SK-N-SH (cell line): ENCODE data around the gene SLC22A5. TPM values are rescaled to one million over a fixed set of nuclear protein-coding genes. Genes with fewer than 3 reads are reported as not detected.

Experiments
- CTCF ChIA-PET: fragments of 300-600, 350-600 bp; formaldehyde crosslinking; extraction: SDS; loops from one replicate; lab custom pipeline; 2021; lab: Yijun Ruan, JAX
- POLR2A ChIA-PET: fragments of 350-600 bp; sonication (Branson Sonifier 250); formaldehyde crosslinking; extraction: SDS; loops from one replicate; lab custom pipeline; 2020; ENCODE audit warnings: antibody characterized with exemption, inconsistent platforms; lab: Yijun Ruan, JAX
- DNase-seq: peaks from one replicate; pipeline ENCODE4 v3.0.0; 2012
- H2AFZ ChIP-seq: fragments of 200-600 bp; sonication (generic); 2 replicates; pipeline ENCODE4 v1.8.1; 2016; ENCODE audit warnings: antibody characterized with exemption, mild to moderate bottlenecking, low read depth
- H3F3A ChIP-seq: fragments of 200-600 bp; sonication (generic); replicated peaks from 2 replicates; pipeline ENCODE3; 2016; ENCODE audit warnings: antibody characterized with exemption, mild to moderate bottlenecking; ENCODE audit not compliant: insufficient read depth
- H3K27ac ChIP-seq, 2 experiments: fragments of 200-500 bp in 1 of 2; fragments of 200-600 bp in 1 of 2; sonication (Bioruptor generic) in 1 of 2; sonication (generic), shearing (Covaris generic) in 1 of 2; 2 replicates each; pipeline versions ENCODE4 v1.5.1 to v1.6.1; 2014 to 2016; ENCODE audit warnings: low read depth in 2 of 2, inconsistent platforms in 1 of 2, low read length in 1 of 2, mild to moderate bottlenecking in 1 of 2, mixed read lengths in 1 of 2
- H3K27me3 ChIP-seq: fragments of 200-600 bp; sonication (generic), shearing (Covaris generic); 2 replicates; pipeline ENCODE4 v1.6.1; 2016; ENCODE audit warnings: mixed run types; ENCODE audit not compliant: insufficient read depth
- H3K36me3 ChIP-seq, 2 experiments: fragments of 200-500 bp in 1 of 2; fragments of 200-600 bp in 1 of 2; sonication (Bioruptor generic) in 1 of 2; sonication (generic) in 1 of 2; replicated peaks in 1 of 2; 2 replicates each; pipeline versions ENCODE3 to v1.5.1; 2014 to 2016; ENCODE audit warnings: low read length in 1 of 2, mild to moderate bottlenecking in 1 of 2; ENCODE audit not compliant: insufficient read depth in 2 of 2, control insufficient read depth in 1 of 2
- H3K4me1 ChIP-seq, 2 experiments: fragments of 200-500 bp in 1 of 2; fragments of 200-600 bp in 1 of 2; sonication (Bioruptor generic) in 1 of 2; sonication (generic), shearing (Covaris generic) in 1 of 2; 2 replicates each; pipeline versions ENCODE4 v1.5.1 to v1.6.1; 2014 to 2016; ENCODE audit warnings: low read depth in 1 of 2, low read length in 1 of 2, mixed run types in 1 of 2; ENCODE audit not compliant: insufficient read depth in 2 of 2, control insufficient read depth in 1 of 2
- H3K4me2 ChIP-seq: fragments of 200-600 bp; sonication (generic), shearing (Covaris generic); 2 replicates; pipeline ENCODE4 v1.6.1; 2017; ENCODE audit warnings: mixed run types
- H3K4me3 ChIP-seq, 2 experiments: fragments of 200-500 bp in 1 of 2; fragments of 200-600 bp in 1 of 2; sonication (Bioruptor generic) in 1 of 2; sonication (generic), shearing (Covaris generic) in 1 of 2; 2 replicates each; pipeline versions ENCODE4 v1.5.1 to v1.8.1; 2014 to 2016; ENCODE audit warnings: low read depth in 2 of 2, inconsistent platforms in 1 of 2, low read length in 1 of 2, mild to moderate bottlenecking in 1 of 2, mixed read lengths in 1 of 2, moderate library complexity in 1 of 2
- H3K79me2 ChIP-seq: fragments of 200-600 bp; sonication (generic); 2 replicates; pipeline ENCODE4 v1.8.1; 2017; ENCODE audit warnings: mild to moderate bottlenecking; ENCODE audit not compliant: insufficient read depth
- H3K9ac ChIP-seq: fragments of 200-600 bp; sonication (generic); 2 replicates; pipeline ENCODE4 v1.6.1; 2017; ENCODE audit warnings: mixed run types
- H3K9me2 ChIP-seq: fragments of 200-600 bp; sonication (generic); 2 replicates; pipeline ENCODE4 v1.6.1; 2017; ENCODE audit warnings: mixed run types
- H3K9me3 ChIP-seq: fragments of 200-600 bp; sonication (generic); 2 replicates; pipeline ENCODE4 v1.6.1; 2017; ENCODE audit warnings: mixed run types, mild to moderate bottlenecking, moderate library complexity
- H4K20me1 ChIP-seq: fragments of 200-600 bp; sonication (generic); 2 replicates; pipeline ENCODE4 v1.6.1; 2017; ENCODE audit warnings: mild to moderate bottlenecking, mixed run types; ENCODE audit not compliant: insufficient read depth
- CHD2 ChIP-seq: fragments of 150-350 bp; IDR thresholded peaks from 2 replicates; pipeline ENCODE4 v1.6.1; 2018; ENCODE audit warnings: low read length; ENCODE audit not compliant: partially characterized antibody
- FOSL2 ChIP-seq: IDR thresholded peaks from 2 replicates; pipeline ENCODE4 v1.4.0; 2012; ENCODE audit warnings: low read depth, mild to moderate bottlenecking, moderate library complexity, borderline replicate concordance
- GABPA ChIP-seq: IDR thresholded peaks from 2 replicates; pipeline ENCODE4 v1.4.0; 2012; ENCODE audit warnings: low read depth, mild to moderate bottlenecking
- GATA2 ChIP-seq: sonication (generic); formaldehyde crosslinking; IDR thresholded peaks from 2 replicates; pipeline ENCODE4 v1.5.0; 2020; ENCODE audit warnings: mild to moderate bottlenecking, missing genetic modification reagents
- JUND ChIP-seq: IDR thresholded peaks from 2 replicates; pipeline ENCODE4 v1.4.0; 2012
- MEF2A ChIP-seq: IDR thresholded peaks from 2 replicates; pipeline ENCODE4 v1.4.0; 2012; ENCODE audit warnings: low read depth, borderline replicate concordance
- MXI1 ChIP-seq: IDR thresholded peaks from 2 replicates; pipeline ENCODE4 v1.6.1; 2012; ENCODE audit warnings: mild to moderate bottlenecking, low read depth, low read length, improper control_type of control experiment
- RXRA ChIP-seq: IDR thresholded peaks from 2 replicates; pipeline ENCODE4 v1.4.0; 2012; ENCODE audit warnings: low read depth, mild to moderate bottlenecking, borderline replicate concordance
- SMC3 ChIP-seq: IDR thresholded peaks from 2 replicates; pipeline ENCODE4 v1.6.1; 2012; ENCODE audit warnings: low read depth, low read length, improper control_type of control experiment
- TEAD4 ChIP-seq: IDR thresholded peaks from 2 replicates; pipeline ENCODE4 v1.4.0; 2012; ENCODE audit warnings: mild to moderate bottlenecking, borderline replicate concordance; ENCODE audit not compliant: insufficient read depth
- YY1 ChIP-seq: IDR thresholded peaks from 2 replicates; pipeline ENCODE4 v1.4.0; 2012; ENCODE audit warnings: low read depth, mild to moderate bottlenecking
- WGBS: methylation state at CpG from one replicate; pipeline ENCODE4 v1.1.6; 2017; ENCODE audit warnings: low lambda C conversion rate; 5-methylcytosine and 5-hydroxymethylcytosine counted together
- polyA plus RNA-seq, 3 experiments: library from polyadenylated mRNA; depleted of rRNA; stranded (reverse); fragments of >200 nt; gene quantifications; 2 replicates each; pipeline ENCODE4 v1.2.3, GENCODE V29; 2012
- TF ChIP-seq, protein P1 (sequence below): fragments of 150-350 bp; IDR thresholded peaks from 2 replicates; pipeline ENCODE4 v1.6.1; 2017; ENCODE audit warnings: antibody characterized with exemption, low read length, low read depth, borderline replicate concordance
- TF ChIP-seq, protein P2 (sequence below): IDR thresholded peaks from 2 replicates; pipeline ENCODE4 v1.4.0; 2012; ENCODE audit warnings: low read depth, borderline replicate concordance
- TF ChIP-seq, protein P3 (sequence below): IDR thresholded peaks from 2 replicates; pipeline ENCODE4; 2012
- TF ChIP-seq, protein P4 (sequence below): IDR thresholded peaks from 2 replicates; pipeline ENCODE4 v1.4.0; 2012; ENCODE audit warnings: low read depth
- TF ChIP-seq, protein P5 (sequence below): fragments of 200-600 bp; sonication (generic); IDR thresholded peaks from 2 replicates; pipeline ENCODE4 v1.6.1; 2017; ENCODE audit warnings: antibody characterized with exemption, mild to moderate bottlenecking, moderate library complexity

SLC22A5 gene
- polyA plus RNA-seq, 1 of the 3 experiments (the other 2 are of a cell fraction) = 8.3 TPM

DNA sequence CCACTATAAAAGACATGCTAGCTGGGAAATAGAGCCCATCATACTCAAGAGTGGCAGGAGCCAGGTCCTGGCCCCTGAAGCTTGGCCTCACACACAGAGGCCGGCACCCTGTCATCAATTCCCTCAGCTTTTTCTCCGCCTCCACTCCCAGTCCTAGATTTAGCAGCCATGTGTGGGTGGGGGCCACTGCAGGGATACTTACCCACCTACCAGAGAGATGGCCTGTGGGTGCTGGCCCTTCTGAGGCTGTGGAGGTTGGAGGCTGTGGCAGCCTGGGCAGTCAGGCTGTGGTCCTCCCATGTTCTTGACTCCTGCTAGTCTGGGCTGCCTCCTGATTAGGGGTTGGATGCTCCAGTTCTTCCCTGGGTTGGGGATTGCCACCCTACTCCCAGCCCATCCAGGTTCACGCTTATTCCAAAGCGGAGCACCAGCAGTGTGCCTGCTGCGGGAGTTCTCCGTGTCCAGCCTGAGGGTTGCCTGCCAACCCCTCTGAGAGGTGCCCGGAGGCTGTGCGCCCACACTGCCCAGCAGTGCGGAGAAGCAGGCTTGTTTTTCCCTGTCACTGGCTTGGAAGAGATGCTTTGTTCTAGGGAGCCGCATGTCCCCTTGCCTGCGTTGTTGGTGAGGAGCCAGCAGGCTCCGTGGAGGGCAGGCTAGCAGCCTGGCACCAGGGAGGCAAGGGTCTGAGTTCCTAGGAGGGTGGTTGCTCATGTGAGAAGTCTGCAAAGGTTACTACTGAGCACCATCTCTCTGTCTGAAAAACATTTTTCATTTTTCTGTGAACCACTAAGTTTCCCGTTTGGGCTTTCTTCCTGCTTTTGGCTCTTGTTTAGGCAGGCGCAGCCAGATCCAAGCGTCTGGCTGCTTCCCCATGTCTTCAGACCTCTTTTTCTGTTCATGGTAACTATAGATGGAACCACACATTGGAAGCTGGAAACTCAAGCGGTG, 7.5 kb downstream of the SLC22A5 start:
- Histone ChIP-seq H3K27ac (no peak overlapping the region), H3K4me1 (peaks cover 0 to 3% of the 10 kb centered on the region in 2 experiments; a peak in 1 of 4 replicates), H3K36me3 (peaks cover 0 to 6% of the 10 kb centered on the region in 2 experiments), H3K4me2 (no peak overlapping the region), H3K9me2 (no peaks in the 10 kb centered on the region), H3K4me3 (no peak overlapping the region)
- POLR2A ChIA-PET = no interaction called here
- DNase-seq = no peak
- TF ChIP-seq CHD2 (no peak), GATA2 (CRISPR knock-in tag) (no peak), YY1 (no peak), MEF2A (no peak), GABPA (no peak)
- TF ChIP-seq, protein P1, sequence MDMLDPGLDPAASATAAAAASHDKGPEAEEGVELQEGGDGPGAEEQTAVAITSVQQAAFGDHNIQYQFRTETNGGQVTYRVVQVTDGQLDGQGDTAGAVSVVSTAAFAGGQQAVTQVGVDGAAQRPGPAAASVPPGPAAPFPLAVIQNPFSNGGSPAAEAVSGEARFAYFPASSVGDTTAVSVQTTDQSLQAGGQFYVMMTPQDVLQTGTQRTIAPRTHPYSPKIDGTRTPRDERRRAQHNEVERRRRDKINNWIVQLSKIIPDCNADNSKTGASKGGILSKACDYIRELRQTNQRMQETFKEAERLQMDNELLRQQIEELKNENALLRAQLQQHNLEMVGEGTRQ = no peak
- TF ChIP-seq, protein P2, sequence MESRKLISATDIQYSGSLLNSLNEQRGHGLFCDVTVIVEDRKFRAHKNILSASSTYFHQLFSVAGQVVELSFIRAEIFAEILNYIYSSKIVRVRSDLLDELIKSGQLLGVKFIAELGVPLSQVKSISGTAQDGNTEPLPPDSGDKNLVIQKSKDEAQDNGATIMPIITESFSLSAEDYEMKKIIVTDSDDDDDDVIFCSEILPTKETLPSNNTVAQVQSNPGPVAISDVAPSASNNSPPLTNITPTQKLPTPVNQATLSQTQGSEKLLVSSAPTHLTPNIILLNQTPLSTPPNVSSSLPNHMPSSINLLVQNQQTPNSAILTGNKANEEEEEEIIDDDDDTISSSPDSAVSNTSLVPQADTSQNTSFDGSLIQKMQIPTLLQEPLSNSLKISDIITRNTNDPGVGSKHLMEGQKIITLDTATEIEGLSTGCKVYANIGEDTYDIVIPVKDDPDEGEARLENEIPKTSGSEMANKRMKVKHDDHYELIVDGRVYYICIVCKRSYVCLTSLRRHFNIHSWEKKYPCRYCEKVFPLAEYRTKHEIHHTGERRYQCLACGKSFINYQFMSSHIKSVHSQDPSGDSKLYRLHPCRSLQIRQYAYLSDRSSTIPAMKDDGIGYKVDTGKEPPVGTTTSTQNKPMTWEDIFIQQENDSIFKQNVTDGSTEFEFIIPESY = no peak
- TF ChIP-seq, protein P3, sequence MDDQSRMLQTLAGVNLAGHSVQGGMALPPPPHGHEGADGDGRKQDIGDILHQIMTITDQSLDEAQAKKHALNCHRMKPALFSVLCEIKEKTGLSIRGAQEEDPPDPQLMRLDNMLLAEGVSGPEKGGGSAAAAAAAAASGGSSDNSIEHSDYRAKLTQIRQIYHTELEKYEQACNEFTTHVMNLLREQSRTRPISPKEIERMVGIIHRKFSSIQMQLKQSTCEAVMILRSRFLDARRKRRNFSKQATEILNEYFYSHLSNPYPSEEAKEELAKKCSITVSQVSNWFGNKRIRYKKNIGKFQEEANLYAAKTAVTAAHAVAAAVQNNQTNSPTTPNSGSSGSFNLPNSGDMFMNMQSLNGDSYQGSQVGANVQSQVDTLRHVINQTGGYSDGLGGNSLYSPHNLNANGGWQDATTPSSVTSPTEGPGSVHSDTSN = no peak
- TF ChIP-seq, all 33 proteins: peak for 0
- no peaks in the 10 kb centered on the region for H3F3A ChIP-seq
- no peaks in the 10 kb centered on the region for H3K79me2 ChIP-seq
- no peaks in the 10 kb centered on the region for H3K27me3 ChIP-seq
- CTCF ChIA-PET = interaction anchor here (1.0 to 1.4 kb wide), 2 partner anchors 9 to 10 kb away, joined by 3 to 5 read pairs; no protein-coding TSS in a partner anchor
- no peak overlapping the region for H3K9ac ChIP-seq
- 94% methylated on average over 14 of the region's 16 CpGs for WGBS
- no peaks in the 10 kb centered on the region for H3K9me3 ChIP-seq
- no peaks in the 10 kb centered on the region for H4K20me1 ChIP-seq
- no peak overlapping the region for H2AFZ ChIP-seq

DNA sequence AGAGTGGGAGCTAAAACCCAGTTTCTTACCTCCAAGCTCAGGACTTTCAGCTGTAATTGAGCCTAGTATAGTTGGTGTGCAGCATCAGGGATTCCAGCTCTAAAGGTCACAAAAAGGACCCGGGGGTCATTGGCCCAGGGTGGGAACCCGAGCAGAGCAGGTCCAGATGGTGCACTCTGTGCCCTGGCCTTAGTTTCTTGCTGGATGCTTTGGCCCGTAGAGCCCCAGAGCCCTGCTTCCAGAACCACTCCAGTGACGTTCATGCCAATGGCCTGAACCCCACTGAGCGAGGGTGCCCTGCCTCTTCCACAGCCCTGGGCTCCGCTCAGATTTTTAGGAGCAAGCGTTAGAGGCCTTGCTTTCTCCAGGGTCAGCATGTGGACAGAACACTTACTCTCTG, 8.2 kb downstream of the SLC22A5 start:
- Histone ChIP-seq H3K27me3 (no peaks in the 10 kb centered on the region), H3K36me3 (peaks cover 0 to 9% of the 10 kb centered on the region in 2 experiments), H3K4me2 (no peak overlapping the region), H3K9me2 (no peaks in the 10 kb centered on the region), H2AFZ (no peak overlapping the region), H3K4me3 (no peak overlapping the region), H3K79me2 (no peaks in the 10 kb centered on the region), H3K9me3 (no peaks in the 10 kb centered on the region), H3K4me1 (no peaks in the 10 kb centered on the region; a peak in 1 of 4 replicates), H3K9ac (no peak overlapping the region), H3K27ac (no peak overlapping the region), H4K20me1 (no peaks in the 10 kb centered on the region), H3F3A (no peaks in the 10 kb centered on the region)
- ChIA-PET POLR2A (no interaction called here), CTCF (interaction anchor here (1.0 to 1.6 kb wide), 2 partner anchors 8 to 123 kb away, joined by 5 to 9 read pairs; no protein-coding TSS in a partner anchor)
- TF ChIP-seq, protein P4, sequence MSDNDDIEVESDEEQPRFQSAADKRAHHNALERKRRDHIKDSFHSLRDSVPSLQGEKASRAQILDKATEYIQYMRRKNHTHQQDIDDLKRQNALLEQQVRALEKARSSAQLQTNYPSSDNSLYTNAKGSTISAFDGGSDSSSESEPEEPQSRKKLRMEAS = no peak
- TF ChIP-seq, protein P5, sequence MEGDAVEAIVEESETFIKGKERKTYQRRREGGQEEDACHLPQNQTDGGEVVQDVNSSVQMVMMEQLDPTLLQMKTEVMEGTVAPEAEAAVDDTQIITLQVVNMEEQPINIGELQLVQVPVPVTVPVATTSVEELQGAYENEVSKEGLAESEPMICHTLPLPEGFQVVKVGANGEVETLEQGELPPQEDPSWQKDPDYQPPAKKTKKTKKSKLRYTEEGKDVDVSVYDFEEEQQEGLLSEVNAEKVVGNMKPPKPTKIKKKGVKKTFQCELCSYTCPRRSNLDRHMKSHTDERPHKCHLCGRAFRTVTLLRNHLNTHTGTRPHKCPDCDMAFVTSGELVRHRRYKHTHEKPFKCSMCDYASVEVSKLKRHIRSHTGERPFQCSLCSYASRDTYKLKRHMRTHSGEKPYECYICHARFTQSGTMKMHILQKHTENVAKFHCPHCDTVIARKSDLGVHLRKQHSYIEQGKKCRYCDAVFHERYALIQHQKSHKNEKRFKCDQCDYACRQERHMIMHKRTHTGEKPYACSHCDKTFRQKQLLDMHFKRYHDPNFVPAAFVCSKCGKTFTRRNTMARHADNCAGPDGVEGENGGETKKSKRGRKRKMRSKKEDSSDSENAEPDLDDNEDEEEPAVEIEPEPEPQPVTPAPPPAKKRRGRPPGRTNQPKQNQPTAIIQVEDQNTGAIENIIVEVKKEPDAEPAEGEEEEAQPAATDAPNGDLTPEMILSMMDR = no peak
- TF ChIP-seq RXRA = no peak
- no peak for TF ChIP-seq MXI1
- TF ChIP-seq JUND = no peak
- no peak for TF ChIP-seq FOSL2
- TF ChIP-seq TEAD4 = no peak
- TF ChIP-seq YY1 = no peak
- no peak for TF ChIP-seq GATA2 (CRISPR knock-in tag)
- no peak for TF ChIP-seq SMC3
- 89% methylated on average over 3 of the region's 7 CpGs for WGBS
- DNase-seq = no peak
